Measurements from ENCODE around the gene KAZN. TPM values are rescaled to one million over a fixed set of nuclear protein-coding genes. Genes with fewer than 3 reads are reported as not detected.

KAZN gene
- total and polyA plus RNA-seq, 9 donors: 10.1 to 56.4 (median 27.9) TPM

GRCh38 chr1:15068997-15069396 is 470.5 kb downstream of the KAZN start:
- no peaks in the 10 kb centered on the region for H3K27me3 ChIP-seq
- H3K4me3 ChIP-seq: no peak overlapping the region
- no peaks in the 10 kb centered on the region for H3K4me1 ChIP-seq (ENCODE audit: insufficient read depth)
- DNase-seq: no peak
- H3K36me3 ChIP-seq: no peaks in the 10 kb centered on the region
- H3K27ac ChIP-seq: no peak overlapping the region
- no peak for TF ChIP-seq POLR2A (IDR thresholded peaks at IDR 0.05)
- no peak for TF ChIP-seq EP300 (IDR thresholded peaks at IDR 0.05)
- intact Hi-C loops (cut with DNase I): no loop called here
- no peaks in the 10 kb centered on the region for H3K9me3 ChIP-seq
- 80 to 97% (median 89%) methylated on average over 4 of the region's 4 CpGs for WGBS, 3 donors

GRCh38 chr1:15070145-15070748 is 471.8 kb downstream of the KAZN start:
- no peak for DNase-seq
- Histone ChIP-seq H3K27me3 (no peaks in the 10 kb centered on the region), H3K36me3 (no peaks in the 10 kb centered on the region), H3K27ac (peak overlapping the region in 1 of 2 donors; percentile 45), H3K4me3 (no peak overlapping the region), H3K4me1 (ENCODE audit: insufficient read depth) (no peaks in the 10 kb centered on the region), H3K9me3 (no peaks in the 10 kb centered on the region)
- 83 to 94% (median 88%) methylated on average over 14 of the region's 14 CpGs for whole genome bisulfite sequencing, 3 donors
- no peak for TF ChIP-seq CTCF (IDR thresholded peaks at IDR 0.05)
- no peak for TF ChIP-seq EP300 (IDR thresholded peaks at IDR 0.05)
- TF ChIP-seq POLR2A (IDR thresholded peaks at IDR 0.05): no peak
- intact Hi-C loops (cut with DNase I): no loop called here

GRCh38 chr1:15071936-15072335 is 473.5 kb downstream of the KAZN start:
- DNase-seq: no peak
- Histone ChIP-seq H3K9me3 (no peaks in the 10 kb centered on the region), H3K36me3 (no peaks in the 10 kb centered on the region), H3K4me1 (ENCODE audit: insufficient read depth) (no peaks in the 10 kb centered on the region), H3K27ac (no peak overlapping the region), H3K27me3 (no peaks in the 10 kb centered on the region), H3K4me3 (no peak overlapping the region)
- 94 to 95% (median 94%) methylated on average over 6 of the region's 6 CpGs for WGBS, 3 donors
- TF ChIP-seq EP300 (IDR thresholded peaks at IDR 0.05) (no peak), POLR2A (IDR thresholded peaks at IDR 0.05) (no peak), CTCF (IDR thresholded peaks at IDR 0.05) (no peak)
- intact Hi-C loops (cut with DNase I): no loop called here

- intact Hi-C loops (cut with DNase I): no loop called here
- no peak for DNase-seq
- Histone ChIP-seq H3K4me1 (ENCODE audit: insufficient read depth) (no peaks in the 10 kb centered on the region), H3K27ac (no peak overlapping the region), H3K27me3 (no peaks in the 10 kb centered on the region), H3K4me3 (no peak overlapping the region), H3K36me3 (no peaks in the 10 kb centered on the region), H3K9me3 (no peaks in the 10 kb centered on the region)
- TF ChIP-seq POLR2A (IDR thresholded peaks at IDR 0.05) (no peak), CTCF (IDR thresholded peaks at IDR 0.05) (no peak)
- 82 to 89% (median 84%) methylated on average over 9 of the region's 9 CpGs for WGBS, 3 donors
Measured at GRCh38 chr1:15073799-15074308, 475.4 kb downstream of the KAZN start.

- WGBS, 3 donors: 93 to 98% (median 95%) methylated on average over 6 of the region's 6 CpGs
- intact Hi-C loops (cut with DNase I): no loop called here
- Histone ChIP-seq H3K36me3 (no peaks in the 10 kb centered on the region), H3K4me1 (ENCODE audit: insufficient read depth) (no peaks in the 10 kb centered on the region), H3K4me3 (no peak overlapping the region), H3K27me3 (no peaks in the 10 kb centered on the region), H3K9me3 (no peaks in the 10 kb centered on the region), H3K27ac (no peak overlapping the region)
- TF ChIP-seq EP300 (IDR thresholded peaks at IDR 0.05) (no peak), CTCF (IDR thresholded peaks at IDR 0.05) (no peak), POLR2A (IDR thresholded peaks at IDR 0.05) (no peak)
- DNase-seq: no peak
Measured at GRCh38 chr1:15075175-15075574, 476.7 kb downstream of the KAZN start.
